NCI-H82 (cell line): ENCODE data around the gene NFATC4.
"Not testable (repeated sequence)": the region's sequence is repeated elsewhere in the genome, so short reads cannot be mapped to it uniquely, and the experiment has no call there.

ENCODE experiments used
- DNase-seq: peaks from one replicate; lab custom pipeline; 2025; lab: John Stamatoyannopoulos, UW

The NFATC4 gene

DNA sequence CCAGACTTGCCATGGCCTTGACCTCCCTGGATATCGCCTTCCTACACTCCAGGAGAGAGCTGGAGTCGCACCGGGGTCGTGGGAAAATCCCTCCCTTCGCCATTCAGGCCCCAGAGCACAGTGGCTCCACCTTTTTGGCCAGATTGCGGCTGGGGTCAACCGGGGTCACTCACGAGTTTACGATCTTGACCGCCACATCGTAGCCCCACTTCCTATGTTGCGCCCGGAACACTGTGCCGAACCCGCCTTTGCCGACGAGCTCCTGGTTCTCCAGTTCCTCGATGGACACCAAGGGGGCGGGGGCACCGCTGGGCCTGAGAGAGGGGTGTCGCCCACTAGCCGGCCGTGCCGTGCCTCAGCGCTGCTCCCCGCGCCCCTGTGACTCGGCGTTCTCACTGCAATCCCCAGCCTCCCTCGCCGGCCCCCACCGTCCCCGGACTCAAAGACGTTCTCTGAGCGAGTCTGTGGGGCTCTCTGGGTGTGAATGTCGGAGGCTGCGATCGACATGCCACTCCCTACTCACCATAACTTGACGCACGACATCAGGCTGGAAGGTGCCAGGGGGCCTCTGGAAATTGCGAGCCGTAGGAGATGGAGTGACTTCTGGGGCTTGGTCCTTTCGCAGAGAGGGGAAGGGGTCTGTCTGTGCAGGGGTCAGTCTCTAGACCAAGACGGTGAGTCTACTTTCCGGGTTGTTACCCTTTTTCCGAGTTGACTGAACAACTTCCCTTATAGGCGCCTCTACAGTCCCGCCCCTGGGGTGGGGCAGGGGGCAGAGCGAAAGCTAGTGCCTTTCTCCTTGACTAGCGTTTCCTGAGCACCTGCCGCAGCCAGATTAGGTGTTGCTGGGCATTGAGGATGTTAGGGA is 28.5 kb upstream of the NFATC4 start, which contains the start of gene RIPK3:
TSS of gene RIPK3 (minus strand) at position 708 of the 868 bp plus-strand sequence. CDS start at position 543, 165 bp downstream.
- no peak for DNase-seq

GRCh38 chr14:24340606-24341005 is 27.4 kb upstream of the NFATC4 start:
- DNase-seq, result no peak

- DNase-seq, result no peak
These were observed 25.1 kb upstream of the NFATC4 start for GRCh38 chr14:24342889-24343288.

DNA sequence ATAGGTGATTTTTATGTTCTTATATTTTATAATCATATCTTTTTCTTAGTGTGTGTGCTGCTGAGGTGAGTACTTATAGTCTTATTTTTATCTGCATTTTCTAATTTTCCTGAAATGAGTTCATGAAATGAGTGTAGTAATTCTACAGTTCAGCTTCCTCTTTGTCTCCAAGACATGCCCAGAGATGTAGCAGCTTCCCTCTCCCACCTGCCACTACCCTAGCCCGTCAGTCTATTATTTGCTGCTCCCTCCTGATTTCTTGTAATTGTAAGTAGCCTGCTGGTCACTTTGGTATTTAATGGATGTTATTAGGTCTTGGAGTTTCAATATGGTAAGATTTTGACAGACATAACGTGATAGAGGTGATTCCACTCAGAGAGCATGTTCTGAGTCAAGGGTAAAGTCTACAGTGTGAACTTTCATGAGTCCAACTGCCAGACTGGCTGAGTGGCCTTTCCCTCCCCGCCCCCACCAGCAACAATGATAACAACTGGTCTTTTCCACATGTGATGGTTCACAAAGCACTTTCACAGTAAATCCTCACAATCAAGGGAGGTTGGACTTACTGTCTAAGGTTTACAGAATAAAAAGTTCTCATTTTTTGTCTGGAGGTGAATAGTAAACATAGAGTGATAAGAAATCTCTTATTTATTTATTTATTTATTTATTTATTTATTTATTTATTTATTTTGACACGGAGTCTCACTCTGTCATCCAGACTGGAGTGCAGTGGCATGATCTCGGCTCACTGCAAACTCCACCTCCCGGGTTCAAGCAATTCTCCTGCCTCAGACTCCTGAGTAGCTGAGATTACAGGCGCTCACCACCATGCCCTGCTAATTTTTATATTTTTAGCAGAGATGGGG is 24.0 kb upstream of the NFATC4 start:
- DNase-seq, result no peak

GRCh38 chr14:24347134-24347533 is 20.9 kb upstream of the NFATC4 start:
- no peak for DNase-seq

- DNase-seq, result no peak
These were observed 19.8 kb upstream of the NFATC4 start for GRCh38 chr14:24348186-24348585.

GRCh38 chr14:24349742-24350141 is 18.2 kb upstream of the NFATC4 start:
- no peak for DNase-seq

GRCh38 chr14:24351517-24351916 is 16.5 kb upstream of the NFATC4 start:
- peak; percentile 40 for DNase-seq

- DNase-seq, result no peak
These were observed 14.2 kb upstream of the NFATC4 start for GRCh38 chr14:24353559-24354481.

GRCh38 chr14:24354482-24354825 is 13.5 kb upstream of the NFATC4 start:
- DNase-seq, result not testable (repeated sequence)

- no peak for DNase-seq
These were observed 13.0 kb upstream of the NFATC4 start for GRCh38 chr14:24355009-24355408.

- no peak for DNase-seq
These were observed 11.8 kb upstream of the NFATC4 start for GRCh38 chr14:24356208-24356607.

GRCh38 chr14:24360281-24360680 is 7.7 kb upstream of the NFATC4 start:
- no peak for DNase-seq

GRCh38 chr14:24361326-24361725 is 6.7 kb upstream of the NFATC4 start:
- no peak for DNase-seq

GRCh38 chr14:24362241-24362960 is 5.6 kb upstream of the NFATC4 start:
- no peak for DNase-seq

- no peak for DNase-seq
These were observed 4.6 kb upstream of the NFATC4 start for GRCh38 chr14:24363401-24363800.

GRCh38 chr14:24364841-24365240 is 3.1 kb upstream of the NFATC4 start:
- DNase-seq, result no peak

DNA sequence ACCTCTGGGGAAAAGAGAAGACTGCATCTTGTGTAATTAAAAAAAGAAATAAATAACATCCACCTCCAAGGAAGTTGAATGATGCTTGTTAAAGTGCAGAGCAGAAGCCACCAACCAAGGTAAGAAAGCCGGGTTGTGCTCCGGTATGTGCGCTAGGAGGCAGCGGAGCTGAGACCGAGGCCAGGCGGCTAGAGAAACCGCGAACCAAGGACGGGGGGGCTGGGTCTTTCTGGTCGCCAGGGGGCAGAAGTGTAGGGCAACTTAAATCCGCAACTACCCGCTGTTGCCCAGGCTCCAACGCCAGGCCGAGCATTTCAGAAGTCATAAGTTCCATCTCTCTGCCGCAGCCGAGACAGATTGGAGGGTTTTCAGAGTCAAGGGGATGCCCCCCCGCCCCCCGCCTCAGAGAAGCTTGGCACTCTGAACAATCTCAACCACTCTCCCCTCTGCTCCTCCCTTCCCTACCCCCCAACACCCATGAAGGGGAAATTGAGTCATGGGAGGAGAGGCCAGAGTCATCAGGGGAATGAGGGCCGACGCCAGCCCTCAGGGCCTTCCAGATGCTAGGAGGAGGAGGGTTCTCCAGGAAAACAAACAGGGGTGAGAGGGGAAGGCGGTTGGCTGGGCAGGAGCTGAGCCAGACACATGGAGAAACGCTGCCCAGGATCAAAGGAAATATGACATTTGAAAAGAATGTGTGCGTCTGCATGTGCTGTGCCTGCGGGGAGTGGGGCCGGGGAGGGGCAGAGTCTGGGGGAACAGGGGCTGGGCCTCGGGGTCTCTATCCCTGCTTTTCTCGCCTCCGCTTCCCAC is 2.2 kb upstream of the NFATC4 start:
- peak; percentile 91 for DNase-seq

DNA sequence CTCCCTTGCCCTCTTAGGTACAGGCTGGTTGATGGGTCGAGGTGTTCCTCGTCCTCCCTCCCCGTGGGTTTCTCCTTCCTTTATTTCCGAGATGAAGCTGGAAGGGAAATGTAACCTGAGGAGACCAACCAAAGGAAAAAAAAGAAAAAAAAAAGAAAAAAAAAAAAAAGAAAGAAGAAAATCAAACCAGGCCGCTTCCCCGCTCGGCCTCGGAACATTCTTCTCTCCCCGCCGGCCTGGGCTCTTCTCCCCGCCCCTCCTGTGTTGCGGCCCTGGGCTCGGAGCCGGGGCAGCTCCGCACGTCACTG is 1.6 kb upstream of the NFATC4 start:
- no peak for DNase-seq

- DNase-seq, result peak; percentile 96
These were observed 1.1 kb upstream of the NFATC4 start for GRCh38 chr14:24366721-24367513.
